HG03565 (cell line): ENCODE data around the gene RAB33A.

Experiments used
- ATAC-seq: cut with Tn5 transposase; IDR thresholded peaks from one replicate; pipeline ENCODE4 v1.9.1; 2021; ENCODE audit warnings: mild to moderate bottlenecking, moderate library complexity; ENCODE audit not compliant: unreplicated experiment

RAB33A gene

DNA sequence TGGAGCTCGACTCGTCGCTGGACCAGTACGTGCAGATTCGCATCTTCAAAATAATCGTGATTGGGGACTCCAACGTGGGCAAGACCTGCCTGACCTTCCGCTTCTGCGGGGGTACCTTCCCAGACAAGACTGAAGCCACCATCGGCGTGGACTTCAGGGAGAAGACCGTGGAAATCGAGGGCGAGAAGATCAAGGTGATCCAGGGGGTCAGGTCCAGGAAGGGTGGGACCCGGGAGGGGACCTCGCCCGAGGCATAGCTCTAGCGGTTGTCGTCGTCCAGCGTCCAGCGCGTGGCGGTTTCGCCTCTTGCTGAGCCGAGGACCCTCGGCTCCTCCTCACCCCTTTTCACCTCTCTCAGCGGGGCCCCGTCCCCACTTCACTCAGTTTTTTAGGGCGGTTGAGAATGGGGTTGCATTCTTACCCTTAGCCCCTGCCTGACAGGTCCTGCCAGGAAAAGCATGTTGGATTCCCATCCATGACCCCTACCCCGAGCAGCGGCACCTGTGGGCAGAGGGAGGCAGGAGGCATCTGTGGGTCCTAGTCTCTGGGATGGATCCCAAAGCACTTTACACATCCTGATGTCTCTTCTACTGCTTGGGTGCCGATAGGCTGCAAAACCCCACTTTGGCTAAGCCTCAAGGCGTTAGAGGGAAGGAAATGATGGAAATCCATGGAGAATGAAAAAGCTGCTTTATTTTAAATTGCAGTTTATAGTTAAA, 524 bp downstream of the RAB33A start:
- no peak for ATAC-seq

DNA sequence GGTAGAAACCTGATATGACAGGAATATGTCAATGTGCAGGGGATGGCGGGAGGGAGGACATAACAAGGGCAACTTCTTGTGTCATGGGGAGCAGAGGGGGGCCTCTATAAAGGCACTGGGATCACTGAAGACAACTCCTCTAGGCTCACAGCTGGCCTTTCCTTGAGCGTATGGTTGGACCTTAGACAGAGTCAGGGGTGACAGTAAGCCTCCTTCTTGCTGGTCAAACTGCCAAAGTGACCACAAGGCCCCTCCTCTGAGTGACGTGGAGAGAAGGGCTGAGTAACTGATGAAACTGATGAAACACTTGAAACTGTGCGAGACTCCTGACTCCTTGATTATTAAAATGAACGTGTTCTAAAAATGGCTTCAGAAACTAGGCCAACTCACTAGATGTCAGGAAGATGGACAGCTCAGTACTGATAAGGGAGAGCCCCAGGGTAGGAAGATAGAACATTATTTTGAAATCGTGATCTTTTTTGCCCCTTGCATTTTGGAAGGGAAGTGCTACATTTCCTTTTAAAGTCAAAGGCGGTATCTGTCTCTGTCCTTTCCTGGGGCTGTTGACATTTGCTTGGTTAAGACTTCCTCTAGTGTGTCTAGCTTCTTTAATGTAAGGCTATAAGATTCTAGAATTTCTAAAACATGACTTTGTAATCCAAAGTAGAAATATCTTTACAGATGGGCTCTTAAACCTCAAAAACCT, 1.6 kb downstream of the RAB33A start:
- ATAC-seq = peak; percentile 26

DNA sequence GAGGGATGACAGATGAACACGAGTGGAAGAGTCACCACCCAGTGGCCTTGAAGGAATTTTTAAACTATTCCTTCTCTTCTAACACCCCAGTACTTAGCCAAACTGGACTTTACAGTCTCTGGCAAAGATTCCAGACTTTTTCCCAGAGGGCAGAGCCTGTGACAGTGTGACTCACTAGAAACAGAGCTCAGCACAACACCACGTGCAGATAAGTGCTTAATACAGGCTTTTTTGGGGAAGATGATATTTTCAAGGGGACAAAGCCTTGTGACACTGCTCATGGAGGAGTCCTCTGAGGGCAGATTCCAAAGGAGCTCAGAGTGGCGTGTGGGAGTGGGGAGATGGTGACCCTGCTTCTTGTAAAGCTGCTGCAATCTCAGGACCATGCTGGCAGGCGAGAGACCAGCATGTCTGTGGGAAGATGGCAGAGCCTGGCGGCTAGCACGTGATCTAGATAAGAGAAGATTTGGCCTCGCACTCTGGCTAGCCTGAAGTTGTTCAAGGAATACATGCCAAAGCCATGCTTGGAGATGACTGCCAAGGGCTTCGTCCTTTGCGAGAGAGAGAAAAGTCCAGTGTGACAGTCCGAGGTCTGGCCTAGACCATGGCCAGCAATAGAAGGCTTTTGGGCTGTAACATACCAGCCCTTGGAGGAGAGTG, 2.4 kb downstream of the RAB33A start:
- ATAC-seq = no peak

DNA sequence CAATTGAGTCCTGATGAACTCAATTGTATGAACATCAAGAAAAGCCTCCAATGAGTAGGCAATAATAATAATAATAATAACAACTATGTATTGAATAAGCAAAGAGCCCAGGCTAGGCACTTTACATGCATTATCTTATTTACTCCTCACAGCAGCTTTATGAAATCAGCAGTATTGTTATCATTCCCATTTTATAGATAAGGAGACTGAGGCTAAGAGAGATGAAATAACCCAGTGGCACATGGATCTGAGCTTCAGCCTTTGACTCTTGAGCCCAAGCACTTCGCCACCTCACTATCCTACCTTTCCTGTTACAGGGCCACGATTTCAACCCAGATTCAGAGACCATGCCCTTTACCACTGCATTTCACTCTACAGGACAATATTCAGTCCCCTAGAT, 3.2 kb downstream of the RAB33A start:
- ATAC-seq = no peak

DNA sequence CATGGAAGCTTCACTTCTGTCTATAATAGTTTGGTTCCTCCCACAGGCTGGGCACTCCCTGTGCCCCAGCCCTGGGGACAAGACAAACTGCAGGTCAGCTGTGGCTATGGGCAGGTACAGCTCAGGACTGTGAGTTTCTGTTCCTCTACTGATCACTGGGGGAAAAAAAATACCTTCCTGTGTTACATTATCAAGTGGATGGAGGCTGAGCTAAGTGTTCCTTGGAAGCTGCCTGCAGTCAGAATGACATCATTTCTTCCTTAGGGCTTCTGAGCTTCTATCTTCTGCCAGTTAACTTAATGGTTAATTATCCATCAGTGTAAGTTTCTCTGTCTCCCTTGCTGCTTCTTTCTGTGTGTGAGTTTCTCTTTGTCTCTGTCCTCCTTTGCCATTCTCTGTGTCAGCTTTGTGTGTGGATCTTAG, 4.6 kb downstream of the RAB33A start:
- peak; percentile 61 for ATAC-seq

DNA sequence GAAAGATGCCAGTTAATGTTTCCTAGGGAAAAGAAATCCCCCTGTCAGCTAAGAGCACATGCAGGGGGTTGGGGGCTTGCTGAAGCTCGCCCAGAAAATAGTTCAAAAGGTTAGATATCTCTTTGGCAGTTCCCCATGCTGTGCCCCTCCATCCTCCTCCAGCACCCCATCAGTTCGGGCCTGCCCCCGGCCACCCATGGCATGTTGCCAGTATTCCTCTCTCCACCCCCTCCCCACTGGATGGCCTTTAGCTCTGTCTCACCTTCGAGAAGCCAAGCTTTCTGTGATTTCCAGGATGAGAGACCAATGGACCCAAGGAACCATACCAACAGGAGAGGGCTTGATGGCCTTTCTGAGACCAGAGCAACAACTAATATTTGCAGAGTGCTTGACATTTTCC, 5.2 kb downstream of the RAB33A start:
- no peak for ATAC-seq

DNA sequence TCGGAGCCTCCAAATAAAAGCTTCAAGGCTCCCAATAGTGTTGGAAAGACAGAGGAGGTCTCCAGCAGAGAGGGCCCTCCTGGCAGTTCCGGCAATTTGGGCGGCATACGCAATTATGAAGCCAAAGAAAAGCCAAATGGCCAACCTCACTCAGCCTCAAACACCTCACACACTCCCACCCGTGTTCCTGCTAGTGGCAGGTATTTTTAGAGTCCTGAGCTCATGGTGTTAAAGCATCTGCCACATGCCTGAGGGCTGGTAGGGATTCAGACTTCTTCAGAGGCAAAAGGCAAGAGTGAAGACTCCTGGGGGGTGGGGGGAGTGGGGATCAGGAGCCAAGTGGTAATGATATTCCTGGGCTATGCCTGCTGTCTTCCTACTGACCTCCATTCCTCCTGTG, 7.4 kb downstream of the RAB33A start:
- no peak for ATAC-seq

DNA sequence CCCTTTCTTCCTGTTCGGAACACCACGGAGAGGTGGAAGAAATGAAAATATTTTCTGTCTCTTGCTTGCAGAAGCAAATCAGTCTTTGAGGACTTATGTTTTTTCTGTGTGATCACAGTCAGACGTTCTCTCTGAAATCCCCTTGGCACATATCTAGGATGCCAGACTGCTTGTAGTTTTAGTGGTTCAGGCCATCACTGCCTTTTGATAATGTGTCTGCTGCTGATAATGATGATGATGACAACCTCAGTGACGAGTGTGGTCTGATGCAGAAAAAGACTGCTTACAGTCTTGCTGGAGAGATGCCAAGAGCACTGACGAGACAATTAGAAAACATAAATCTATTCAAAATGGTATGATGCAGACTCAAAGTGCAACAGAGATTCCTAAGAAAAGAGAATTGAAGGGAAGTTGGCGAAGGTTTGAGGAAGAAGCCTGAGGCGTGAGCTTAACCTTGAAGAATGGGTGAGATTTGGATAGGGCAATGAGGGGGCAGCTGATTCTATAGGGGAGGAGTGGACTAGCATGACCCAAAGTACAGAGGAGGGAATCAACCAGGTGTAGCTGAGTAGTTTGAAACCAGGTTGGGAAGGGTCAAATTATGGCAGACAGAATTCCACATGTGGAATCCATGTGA, 7.9 kb downstream of the RAB33A start:
- ATAC-seq = no peak

DNA sequence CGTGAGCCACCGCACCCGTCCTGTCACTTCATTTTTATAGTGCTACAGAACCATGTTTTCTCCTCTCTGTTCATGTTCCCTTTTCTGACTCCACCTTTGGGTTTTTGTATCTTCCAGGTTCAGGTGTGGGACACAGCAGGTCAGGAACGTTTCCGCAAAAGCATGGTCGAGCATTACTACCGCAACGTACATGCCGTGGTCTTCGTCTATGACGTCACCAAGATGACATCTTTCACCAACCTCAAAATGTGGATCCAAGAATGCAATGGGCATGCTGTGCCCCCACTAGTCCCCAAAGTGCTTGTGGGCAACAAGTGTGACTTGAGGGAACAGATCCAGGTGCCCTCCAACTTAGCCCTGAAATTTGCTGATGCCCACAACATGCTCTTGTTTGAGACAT, 12.4 kb downstream of the RAB33A start:
- no peak for ATAC-seq

DNA sequence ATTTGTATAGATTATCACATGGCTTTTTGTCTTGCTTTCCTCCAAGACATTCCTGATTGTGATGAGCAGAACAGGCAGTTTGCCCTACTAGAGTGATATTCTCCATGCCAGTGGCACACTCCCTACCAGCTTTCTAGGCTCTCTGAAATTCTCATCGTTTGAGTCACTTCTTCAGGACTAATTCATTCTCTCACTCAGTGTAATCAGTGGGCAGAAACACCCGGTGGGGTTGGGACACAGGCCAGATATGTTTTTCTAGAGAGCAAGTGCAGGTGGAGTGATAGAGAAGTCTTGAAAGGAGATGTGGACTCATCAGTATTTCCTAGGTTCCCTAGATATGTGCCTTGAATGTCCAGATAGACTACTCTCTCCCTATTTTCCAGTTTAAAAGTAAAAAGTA, 13.1 kb downstream of the RAB33A start:
- ATAC-seq = no peak

DNA sequence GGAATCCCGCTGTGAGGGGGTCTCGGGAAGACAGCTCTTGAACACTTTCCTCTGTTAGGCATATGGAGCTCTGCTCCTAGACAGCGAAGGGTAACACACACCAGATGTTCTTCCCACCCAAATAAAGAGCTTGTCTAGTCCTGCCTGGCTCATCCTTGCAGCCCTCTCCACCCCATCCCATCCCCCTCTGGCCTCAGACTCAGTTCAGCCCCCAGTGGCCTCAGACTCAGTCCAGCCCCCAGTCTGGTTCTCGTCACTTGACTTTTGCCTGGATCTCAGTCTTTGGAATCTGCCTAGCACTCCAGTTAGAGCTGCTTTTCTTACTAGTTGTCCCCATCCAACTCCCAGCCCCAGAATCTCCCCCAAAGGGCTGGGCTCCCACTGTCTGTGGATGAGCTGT, 14.9 kb downstream of the RAB33A start:
- no peak for ATAC-seq

DNA sequence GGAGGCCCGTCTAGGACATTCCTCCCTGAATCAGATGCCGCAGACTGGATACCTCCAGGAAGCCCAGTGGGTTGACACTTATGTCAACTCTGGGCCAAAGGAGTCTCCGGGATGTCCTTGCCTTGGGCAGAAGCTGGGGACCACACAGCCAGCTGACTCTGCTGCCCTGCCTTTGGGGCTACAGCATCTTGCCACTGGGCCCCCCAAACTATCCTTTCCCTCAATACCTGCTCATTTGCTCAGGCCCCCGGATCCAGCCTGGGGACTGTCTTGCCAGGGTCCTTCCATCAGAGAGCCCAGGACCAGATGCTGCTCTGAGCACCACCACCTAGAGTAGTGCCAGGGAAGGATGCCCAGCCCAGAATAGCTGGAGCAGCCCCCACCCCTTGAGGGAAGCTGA, 19.0 kb downstream of the RAB33A start:
- no peak for ATAC-seq

DNA sequence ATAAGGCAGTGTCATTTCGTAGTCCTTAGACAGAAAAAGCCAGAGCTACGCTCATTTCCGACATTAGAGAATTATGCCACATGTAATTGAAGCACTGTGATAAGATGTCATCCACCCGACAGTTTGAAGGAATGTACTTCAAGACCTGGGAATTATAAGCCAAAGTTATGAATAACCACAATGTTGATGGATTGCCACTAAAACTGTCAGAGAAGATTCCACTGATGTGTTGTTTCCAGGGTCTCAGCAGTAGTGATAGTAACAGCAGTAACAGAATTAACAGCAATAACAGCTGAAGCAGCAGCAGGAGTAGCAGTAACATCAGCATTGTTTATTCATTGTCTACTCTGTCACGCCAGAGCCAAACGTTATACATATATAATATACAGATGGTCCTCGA, 24.7 kb downstream of the RAB33A start:
- no peak for ATAC-seq

DNA sequence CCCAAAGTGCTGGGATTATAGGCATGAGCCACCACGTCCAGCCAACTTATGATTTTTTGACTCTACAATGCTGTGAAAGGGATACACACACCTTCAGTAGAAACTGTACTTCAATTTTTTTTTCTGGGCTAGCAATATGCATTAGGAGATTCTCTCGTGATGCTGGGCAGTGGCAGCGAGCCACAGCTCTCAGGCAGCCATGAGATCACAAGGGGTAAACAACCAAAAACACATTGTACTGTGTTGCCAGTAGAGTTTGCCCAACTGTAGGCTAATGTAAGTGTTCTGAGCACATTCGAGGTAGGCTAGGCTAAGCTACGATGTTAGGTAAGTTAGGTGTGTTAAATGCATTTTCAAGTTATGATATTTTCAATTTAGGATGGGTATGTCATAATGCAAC, 25.7 kb downstream of the RAB33A start:
- ATAC-seq = no peak

DNA sequence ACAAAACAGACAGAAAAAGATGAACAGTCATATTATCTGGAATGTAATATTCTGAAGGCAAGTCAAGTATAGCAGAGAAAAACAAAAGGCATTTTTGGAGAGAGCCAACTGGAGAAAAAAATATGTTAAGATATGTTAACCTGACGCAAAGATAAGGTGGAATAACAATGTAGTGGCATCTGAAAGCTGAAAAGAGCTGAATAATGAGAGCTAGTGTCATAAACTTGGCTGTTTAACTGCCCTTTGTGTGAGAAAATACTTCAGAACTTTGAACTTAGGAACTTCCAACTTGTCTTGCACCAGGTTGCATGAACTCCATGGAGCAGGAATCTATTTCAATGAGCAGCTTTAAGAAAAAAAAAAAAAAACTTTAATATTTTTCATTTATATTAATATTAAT, 32.9 kb downstream of the RAB33A start:
- ATAC-seq = no peak

DNA sequence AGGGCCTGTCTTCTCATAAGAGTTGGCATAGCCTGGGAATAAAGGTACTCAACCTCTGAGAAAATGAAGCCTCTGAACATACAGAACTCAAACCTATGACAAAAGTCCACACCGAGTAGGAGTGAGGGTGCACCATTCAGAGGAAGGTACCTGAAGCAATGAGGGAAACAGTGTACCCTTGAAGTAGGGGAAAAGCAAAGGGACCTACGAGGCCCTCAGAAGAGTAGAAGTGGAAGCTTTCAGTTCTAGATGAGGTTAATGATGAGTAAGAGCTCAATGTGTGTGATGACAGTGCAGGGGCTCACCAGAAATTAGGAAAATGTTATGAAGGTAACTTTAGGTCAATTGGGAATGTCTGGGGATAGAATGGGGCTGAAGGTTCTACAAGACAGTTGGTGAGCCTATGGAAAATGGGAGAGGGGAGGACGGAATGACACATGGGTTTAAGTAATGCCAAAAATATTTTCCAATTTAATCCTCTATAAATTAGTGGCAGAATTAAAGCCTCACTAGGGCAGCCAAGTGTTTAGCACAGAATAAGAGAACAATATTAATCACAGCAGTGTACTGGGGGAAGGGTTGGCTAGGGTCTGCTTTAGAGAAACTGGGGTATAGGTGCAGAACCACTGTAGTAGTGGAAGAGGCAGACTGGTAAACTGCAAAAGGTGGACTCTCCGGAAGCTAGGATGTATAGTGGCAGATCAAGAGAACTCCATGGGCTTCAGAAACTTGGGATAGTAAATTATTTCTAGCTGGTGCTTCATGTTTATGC, 39.8 kb downstream of the RAB33A start:
- no peak for ATAC-seq

DNA sequence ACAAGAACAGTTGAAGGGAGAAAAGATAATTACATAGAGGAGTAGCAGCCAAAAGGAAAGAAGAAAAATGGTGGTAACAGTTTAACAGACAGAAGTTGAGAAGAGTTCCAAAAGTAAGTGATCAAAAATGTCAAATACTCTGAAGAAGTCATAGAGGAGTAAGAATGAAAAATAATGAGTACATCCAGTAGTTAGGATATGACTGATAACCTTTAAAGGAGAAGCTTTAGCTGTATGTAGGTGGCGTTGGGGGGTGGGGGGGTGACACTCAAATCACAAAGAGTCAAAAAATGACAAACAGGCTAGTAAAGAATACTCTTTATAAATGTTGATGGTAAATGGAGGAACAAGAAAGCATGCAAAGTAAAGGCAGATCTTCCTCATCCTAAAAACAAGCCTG, 40.6 kb downstream of the RAB33A start:
- no peak for ATAC-seq

DNA sequence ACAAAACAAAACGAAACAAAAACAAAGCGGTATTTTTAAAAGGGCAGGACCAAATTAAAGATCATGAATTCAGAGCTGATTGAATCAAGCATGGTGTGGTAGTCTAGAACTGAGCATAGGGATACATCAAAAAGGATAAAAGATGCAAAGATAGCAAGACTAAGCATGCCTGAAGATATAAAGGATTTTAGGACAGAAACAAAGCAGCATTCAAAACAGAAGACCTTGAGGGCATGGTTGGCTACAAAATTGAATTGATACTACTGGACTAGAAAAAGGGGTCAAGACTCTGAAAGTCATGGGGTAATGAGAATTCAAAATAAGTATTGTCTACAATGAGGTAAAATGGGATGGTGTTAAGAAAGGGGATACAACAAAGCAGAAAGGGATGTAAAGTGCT, 41.6 kb downstream of the RAB33A start:
- ATAC-seq = no peak

DNA sequence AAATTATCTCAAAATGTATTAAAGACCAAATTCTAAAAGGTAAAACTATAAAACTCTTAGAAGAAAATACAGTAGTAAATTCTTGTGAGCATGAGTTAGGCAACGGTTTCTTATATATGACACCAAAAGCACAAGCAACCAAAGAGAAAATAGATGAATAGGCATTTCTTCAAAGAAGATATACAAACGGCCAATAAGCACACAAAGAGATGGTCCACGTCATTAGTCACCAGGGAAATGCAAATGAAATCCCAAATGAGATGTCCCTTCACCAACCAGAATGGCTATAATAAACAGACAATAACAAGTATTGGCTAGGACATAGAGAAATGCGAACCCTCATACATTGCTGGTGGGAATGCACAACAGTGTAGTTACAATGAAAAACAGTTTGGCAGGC, 44.6 kb downstream of the RAB33A start:
- no peak for ATAC-seq

DNA sequence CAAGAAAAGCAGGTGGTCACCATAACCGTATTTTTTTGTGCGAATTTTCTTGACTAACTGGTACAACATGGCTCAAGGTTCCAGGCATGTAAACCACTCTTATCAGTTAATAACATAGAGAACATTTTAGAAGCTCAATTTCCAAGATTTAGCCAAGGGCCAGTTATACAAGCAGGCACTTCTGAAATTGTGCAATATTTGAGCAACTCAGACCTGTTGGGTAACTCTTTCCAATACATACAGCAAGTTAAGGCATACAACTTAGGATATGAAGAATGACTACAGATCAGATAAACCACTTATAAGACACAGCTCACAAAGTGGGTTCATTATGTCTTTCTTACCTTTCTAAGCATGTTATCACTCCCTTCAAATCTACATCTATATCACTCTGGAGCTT, 53.0 kb downstream of the RAB33A start:
- no peak for ATAC-seq

DNA sequence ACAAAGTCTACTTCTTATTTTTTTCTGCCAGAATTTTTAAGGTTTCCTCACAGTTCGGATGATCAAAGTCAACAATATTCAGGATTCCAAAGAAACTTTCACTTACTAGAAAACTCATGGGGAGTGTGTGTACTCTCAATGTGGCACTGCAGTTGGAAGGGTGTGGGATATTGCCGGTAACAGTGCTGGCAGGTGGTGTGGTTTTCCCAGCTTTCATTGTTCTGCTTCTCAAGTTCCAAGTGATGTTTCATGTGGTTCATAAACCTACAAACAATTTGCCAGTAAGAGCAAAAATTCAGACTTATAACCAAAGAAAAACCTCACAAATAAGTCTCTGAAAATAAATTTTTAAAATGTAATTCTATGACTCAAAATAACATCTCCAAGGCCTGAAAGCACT, 57.1 kb downstream of the RAB33A start:
- ATAC-seq = no peak
